IPS-11a (cell line): ENCODE results near the gene GAS7.
"Not testable (repeated sequence)": the region's sequence is repeated elsewhere in the genome, so short reads cannot be mapped to it uniquely, and the experiment has no call there.

Experiments
- H3K4me3 ChIP-seq: one replicate; pipeline ENCODE4 v1.5.1; 2013; ENCODE audit warnings: low read depth, low read length, control low read depth

Gene GAS7

GRCh38 chr17:10081571-10082169 lies 116.7 kb downstream of the GAS7 start:
- no peak overlapping the region for H3K4me3 ChIP-seq

- H3K4me3 ChIP-seq, result no peak overlapping the region
Measured at GRCh38 chr17:10077561-10078299, 120.7 kb downstream of the GAS7 start.

- no peak overlapping the region for H3K4me3 ChIP-seq
Measured at GRCh38 chr17:10075919-10076318, 122.5 kb downstream of the GAS7 start.

- H3K4me3 ChIP-seq, result no peak overlapping the region
Measured at GRCh38 chr17:10073941-10074340, 124.5 kb downstream of the GAS7 start.

- no peak overlapping the region for H3K4me3 ChIP-seq
Measured at GRCh38 chr17:10072556-10073425, 125.6 kb downstream of the GAS7 start.

DNA sequence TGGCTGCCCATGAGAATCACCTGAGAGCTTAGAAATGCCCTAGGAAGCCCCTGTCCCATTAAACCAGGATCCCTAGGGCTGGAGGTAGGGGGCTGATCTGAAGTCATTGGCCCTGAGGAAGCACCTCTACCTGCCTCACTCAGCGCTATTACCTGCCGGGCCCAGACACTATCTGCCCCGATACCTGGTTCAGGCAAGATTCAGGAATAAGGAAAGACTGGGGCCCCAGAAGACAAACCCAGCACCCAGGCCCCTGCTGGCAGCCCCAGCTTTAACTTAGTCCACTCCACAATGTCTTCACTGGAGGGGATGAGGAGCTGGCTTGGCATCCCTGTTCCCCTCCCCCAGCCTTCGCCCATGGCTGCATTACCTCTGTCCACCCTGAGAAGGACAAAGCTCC lies 126.3 kb downstream of the GAS7 start:
- no peak overlapping the region for H3K4me3 ChIP-seq

GRCh38 chr17:10071141-10071540 lies 127.3 kb downstream of the GAS7 start:
- H3K4me3 ChIP-seq, result no peak overlapping the region

- no peak overlapping the region for H3K4me3 ChIP-seq
Measured at GRCh38 chr17:10070690-10071089, 127.7 kb downstream of the GAS7 start.

DNA sequence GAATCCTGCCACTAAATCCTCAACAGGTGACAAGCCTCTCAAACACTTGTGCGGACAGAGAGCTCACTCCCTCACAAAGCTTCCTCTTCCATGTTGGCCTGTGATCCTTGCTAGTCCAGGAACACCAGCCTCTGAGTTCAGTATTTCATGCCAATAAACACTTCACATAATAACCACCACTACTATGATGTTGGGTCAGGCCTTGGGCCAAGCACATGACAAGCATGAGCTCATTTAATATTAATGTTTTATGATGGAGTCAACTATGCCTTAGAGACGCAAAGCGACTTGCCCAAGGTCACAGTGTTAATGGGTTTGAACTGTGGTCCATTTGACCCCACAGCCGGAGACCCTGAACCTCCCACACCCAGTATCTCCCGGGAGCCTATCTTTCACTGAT lies 129.1 kb downstream of the GAS7 start:
- H3K4me3 ChIP-seq, result no peak overlapping the region

DNA sequence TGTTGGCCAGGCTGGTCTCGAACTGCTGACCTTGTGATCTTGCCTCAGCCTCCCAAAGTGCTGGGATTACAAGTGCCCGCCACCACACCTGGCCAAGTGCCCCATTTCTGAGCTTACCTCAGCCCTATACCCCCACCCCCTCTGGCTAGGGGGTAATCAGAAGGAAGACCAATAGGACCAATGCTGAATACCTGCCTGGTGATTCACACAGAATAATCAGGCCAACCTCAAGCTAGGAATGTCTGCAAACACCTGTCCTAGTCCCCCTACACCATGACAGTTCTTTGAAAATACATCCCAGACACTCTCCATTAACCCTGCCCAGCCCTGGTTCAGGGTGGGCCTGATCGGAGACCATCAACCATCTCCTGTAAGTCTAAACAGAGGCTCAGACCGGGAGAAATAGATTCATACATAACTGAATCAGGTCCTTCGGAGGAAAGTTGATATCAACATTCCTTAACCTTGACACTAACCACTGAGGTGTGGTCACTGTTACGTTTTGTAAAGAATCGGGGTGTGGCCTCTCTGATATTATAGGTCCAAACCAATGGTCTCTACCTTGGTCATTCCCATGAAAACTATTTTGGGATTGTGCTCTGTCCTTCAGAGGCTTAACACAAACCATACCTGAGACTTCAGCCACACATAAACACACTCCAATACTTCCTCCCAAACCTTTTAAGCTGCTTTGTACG lies 130.8 kb downstream of the GAS7 start:
- no peak overlapping the region for H3K4me3 ChIP-seq

- H3K4me3 ChIP-seq, result no peak overlapping the region
Measured at GRCh38 chr17:10064536-10064935, 133.9 kb downstream of the GAS7 start.

- no peak overlapping the region for H3K4me3 ChIP-seq
Measured at GRCh38 chr17:10063730-10064241, 134.6 kb downstream of the GAS7 start.

DNA sequence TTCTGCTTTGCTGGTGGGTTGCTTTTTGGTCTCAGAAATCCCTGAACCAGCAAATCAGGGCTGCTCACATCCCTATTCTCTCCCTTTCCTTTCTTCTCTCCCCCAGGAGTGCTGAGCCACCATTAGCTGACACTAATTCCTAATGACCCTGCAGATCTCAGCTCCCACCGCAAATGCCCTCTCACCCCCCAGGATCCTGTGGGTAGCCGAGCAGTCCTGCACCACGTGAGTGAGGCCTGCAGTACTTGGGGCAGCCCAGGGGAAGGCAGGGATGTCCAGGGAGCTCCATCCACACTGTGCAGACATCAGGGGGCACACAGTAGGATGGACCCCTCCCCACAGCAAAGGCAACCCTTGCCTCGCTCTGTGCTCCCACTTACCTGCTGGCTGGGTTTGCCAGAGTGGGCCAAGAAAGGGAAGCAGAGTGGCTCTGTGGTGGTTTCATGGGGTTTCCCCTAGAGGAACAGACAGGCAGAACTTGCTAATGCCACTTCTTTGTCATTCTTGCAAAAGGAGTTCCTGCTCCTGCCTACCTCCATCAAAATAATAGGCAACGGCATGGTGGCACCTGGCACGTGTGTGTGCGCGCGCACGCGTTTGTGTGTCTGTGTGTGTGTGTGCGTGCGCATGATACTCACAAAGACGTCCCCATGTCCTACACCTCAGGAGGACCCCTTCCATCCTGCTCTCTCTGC lies 135.6 kb downstream of the GAS7 start:
- H3K4me3 ChIP-seq, result no peak overlapping the region

GRCh38 chr17:10061111-10061845 lies 137.1 kb downstream of the GAS7 start:
- H3K4me3 ChIP-seq, result no peak overlapping the region

GRCh38 chr17:10060526-10060925 lies 137.9 kb downstream of the GAS7 start:
- H3K4me3 ChIP-seq, result no peak overlapping the region

- no peak overlapping the region for H3K4me3 ChIP-seq
Measured at GRCh38 chr17:10059684-10060211, 138.7 kb downstream of the GAS7 start.

DNA sequence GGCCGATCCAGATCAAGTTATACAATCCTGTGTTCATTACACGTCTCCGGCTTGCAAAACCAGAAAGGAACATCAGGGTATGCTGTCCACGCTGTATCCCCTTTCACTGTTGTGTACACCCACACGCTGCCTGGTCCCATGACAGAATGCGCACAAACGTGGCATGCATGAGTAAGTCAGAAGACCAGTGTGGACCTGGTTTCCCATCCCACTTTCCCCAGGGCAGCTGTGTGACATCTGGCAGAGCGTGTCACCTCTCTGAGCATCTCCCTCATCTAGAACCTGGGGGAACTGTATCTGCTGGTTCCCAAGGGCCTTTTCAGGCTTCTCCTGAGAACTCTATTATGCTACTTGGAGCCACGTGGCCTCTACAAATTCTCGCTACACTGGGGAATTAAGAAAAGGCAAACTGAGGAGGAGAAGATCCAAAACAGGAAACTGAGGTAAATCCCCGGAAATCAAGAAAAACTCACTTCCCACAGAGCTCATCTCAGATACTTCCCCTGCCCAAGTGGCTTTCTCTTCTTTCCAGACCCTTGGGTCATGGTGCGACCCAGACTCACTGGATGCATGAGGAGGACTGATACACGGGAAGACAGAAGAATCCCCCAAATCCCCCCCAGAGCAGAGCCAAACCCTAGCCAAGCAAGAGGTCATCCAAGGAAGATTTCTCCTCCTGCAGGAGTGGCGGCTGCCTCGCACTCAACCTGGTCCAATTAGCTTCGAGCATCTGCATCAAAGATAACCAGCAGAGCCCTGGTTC lies 139.3 kb downstream of the GAS7 start:
- no peak overlapping the region for H3K4me3 ChIP-seq

DNA sequence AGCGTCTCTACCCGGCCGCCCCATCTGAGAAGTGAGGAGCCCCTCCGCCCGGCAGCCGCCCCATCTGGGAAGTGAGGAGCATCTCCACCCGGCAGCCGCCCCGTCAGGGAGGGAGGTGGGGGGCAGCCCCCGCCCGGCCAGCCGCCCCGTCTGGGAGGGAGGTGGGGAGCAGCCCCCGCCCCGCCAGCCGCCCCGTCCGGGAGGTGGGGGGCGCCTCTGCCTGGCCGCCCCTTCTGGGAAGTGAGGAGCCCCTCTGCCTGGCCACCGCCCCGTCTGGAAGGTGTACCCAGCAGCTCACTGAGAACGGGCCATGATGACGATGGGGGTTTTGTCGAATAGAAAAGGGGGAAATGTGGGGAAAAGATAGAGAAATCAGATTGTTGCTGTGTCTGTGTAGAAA lies 140.9 kb downstream of the GAS7 start:
- not testable (repeated sequence) for H3K4me3 ChIP-seq
